ENCODE results near the gene IFT172. TPM values are rescaled to one million over a fixed set of nuclear protein-coding genes. Genes with fewer than 3 reads are reported as not detected.
A peak's percentile ranks its signal among the peaks of the same experiment; 100 is the strongest.

The IFT172 gene
- total RNA-seq, 1 experiment from 2014 or later, result 9.8 TPM

GRCh38 chr2:27461118-27461517, 28.4 kb downstream of the IFT172 start:
- peaks cover 3% of the 10 kb centered on the region for H3K36me3 ChIP-seq (replicated peaks; ENCODE audit: control insufficient read depth, insufficient read depth, low read length)
- DNase-seq, result no peak
- H3K27me3 ChIP-seq (ENCODE audit: control insufficient read depth, insufficient read depth, low read length), result no peaks in the 10 kb centered on the region
- no peak overlapping the region for H3K4me3 ChIP-seq (ENCODE audit: insufficient read depth, low read depth, low read length)

DNA sequence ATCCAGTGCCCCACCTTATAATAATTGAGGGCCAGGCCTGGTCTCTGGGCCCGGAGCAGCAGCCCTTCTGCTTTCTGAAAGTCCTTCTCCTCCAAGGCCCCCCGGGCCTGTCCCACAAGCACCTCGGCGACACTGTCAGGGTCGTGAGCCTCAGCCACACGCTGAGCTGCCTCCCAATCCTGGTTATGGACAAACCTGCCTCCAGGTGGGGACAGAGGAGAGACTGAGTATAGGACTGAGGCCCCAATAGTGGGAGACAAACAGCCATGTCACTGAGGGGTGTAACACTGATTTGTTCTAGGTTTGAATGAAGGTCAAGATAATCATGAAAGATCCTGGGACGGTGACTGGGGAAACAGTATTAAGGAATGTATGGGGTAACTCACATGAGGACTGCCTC, 35.6 kb downstream of the IFT172 start:
- Histone ChIP-seq H3K4me3 (ENCODE audit: insufficient read depth, low read depth, low read length) (no peak overlapping the region), H3K27me3 (ENCODE audit: control insufficient read depth, insufficient read depth, low read length) (no peaks in the 10 kb centered on the region)
- no peak for DNase-seq

DNA sequence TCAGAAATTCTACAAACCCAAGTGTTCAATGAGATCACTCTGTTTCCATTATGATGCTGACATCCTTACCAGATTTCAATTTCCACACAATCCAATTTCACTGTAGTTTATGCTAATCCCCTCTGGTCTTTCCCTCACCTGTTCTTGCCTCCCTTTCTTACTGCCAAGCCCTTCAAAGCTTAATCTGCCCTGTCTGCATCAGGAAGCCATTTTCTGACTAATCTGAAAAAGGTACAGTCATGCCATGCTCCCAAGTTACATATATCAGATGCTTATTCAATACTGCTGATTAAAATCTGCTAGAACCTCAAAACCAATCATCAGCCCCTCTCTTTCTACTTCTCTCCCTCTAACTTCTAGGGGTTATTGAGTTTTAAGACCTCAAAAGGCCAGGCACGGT, 38.4 kb downstream of the IFT172 start:
- no peak overlapping the region for H3K4me3 ChIP-seq (ENCODE audit: insufficient read depth, low read depth, low read length)
- no peaks in the 10 kb centered on the region for H3K27me3 ChIP-seq (ENCODE audit: control insufficient read depth, insufficient read depth, low read length)
- no peak for DNase-seq

More for the DNA sequence above, 35.6 kb downstream of the IFT172 start:
- peaks cover 4% of the 10 kb centered on the region for H3K36me3 ChIP-seq (replicated peaks; ENCODE audit: control insufficient read depth, insufficient read depth, low read length)

DNA sequence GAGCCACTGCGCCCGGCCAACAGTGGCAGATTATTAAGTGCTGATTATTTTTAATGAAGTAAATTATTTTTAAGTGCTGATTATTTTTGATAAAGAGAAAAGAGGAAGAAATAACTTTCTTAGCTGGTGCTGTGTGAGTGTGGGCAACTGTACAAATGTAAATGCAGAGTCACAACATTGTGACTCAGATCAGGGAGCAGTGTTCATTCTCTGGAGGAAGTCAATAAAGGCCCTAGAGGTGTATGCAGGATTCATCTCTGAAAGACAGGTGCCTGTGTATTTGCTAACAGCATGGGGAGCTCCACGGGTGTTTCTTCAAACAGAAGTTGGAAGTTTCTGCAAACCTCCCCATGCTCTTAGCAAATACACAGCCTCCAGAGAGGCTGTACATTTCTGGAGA, 41.2 kb downstream of the IFT172 start:
- Histone ChIP-seq H3K27me3 (ENCODE audit: control insufficient read depth, insufficient read depth, low read length) (no peaks in the 10 kb centered on the region), H3K4me3 (ENCODE audit: insufficient read depth, low read depth, low read length) (no peak overlapping the region), H3K36me3 (replicated peaks; ENCODE audit: control insufficient read depth, insufficient read depth, low read length) (peaks cover 2% of the 10 kb centered on the region)
- no peak for DNase-seq

More for the DNA sequence above, 38.4 kb downstream of the IFT172 start:
- H3K36me3 ChIP-seq (replicated peaks; ENCODE audit: control insufficient read depth, insufficient read depth, low read length), result peaks cover 1% of the 10 kb centered on the region; the same call in 1 of the 2 replicates

GRCh38 chr2:27446057-27446456, 43.5 kb downstream of the IFT172 start:
- DNase-seq, result no peak
- Histone ChIP-seq H3K27me3 (ENCODE audit: control insufficient read depth, insufficient read depth, low read length) (no peaks in the 10 kb centered on the region), H3K4me3 (ENCODE audit: insufficient read depth, low read depth, low read length) (no peak overlapping the region), H3K36me3 (replicated peaks; ENCODE audit: control insufficient read depth, insufficient read depth, low read length) (peaks cover 6% of the 10 kb centered on the region)

DNA sequence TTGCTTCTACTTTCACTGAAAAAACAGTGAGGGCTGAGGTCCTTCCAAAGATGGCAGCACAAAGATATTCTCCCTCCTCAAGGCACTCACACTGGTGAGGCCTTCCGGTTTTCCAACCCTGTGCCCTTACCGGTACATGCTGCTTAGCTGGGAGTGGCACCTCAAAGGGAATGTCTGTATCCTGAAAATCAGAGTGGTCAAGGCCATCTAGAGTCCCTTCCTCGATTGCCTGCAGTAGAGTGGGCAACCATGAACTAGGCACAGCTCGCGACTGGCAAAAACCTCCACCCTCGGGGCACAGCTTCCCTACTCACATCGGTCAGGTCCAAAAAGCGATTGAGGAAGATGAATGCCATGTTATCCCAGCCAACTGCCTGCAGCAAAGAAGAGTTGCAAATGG, 43.9 kb downstream of the IFT172 start:
- no peak for DNase-seq
- Histone ChIP-seq H3K36me3 (replicated peaks; ENCODE audit: control insufficient read depth, insufficient read depth, low read length) (peaks cover 10% of the 10 kb centered on the region), H3K4me3 (ENCODE audit: insufficient read depth, low read depth, low read length) (no peak overlapping the region), H3K27me3 (ENCODE audit: control insufficient read depth, insufficient read depth, low read length) (no peaks in the 10 kb centered on the region)

- Histone ChIP-seq H3K36me3 (replicated peaks; ENCODE audit: control insufficient read depth, insufficient read depth, low read length) (peaks cover 15% of the 10 kb centered on the region), H3K4me3 (ENCODE audit: insufficient read depth, low read depth, low read length) (no peak overlapping the region), H3K27me3 (ENCODE audit: control insufficient read depth, insufficient read depth, low read length) (no peaks in the 10 kb centered on the region)
- DNase-seq, result no peak
Observed at GRCh38 chr2:27445155-27445554, 44.4 kb downstream of the IFT172 start.

DNA sequence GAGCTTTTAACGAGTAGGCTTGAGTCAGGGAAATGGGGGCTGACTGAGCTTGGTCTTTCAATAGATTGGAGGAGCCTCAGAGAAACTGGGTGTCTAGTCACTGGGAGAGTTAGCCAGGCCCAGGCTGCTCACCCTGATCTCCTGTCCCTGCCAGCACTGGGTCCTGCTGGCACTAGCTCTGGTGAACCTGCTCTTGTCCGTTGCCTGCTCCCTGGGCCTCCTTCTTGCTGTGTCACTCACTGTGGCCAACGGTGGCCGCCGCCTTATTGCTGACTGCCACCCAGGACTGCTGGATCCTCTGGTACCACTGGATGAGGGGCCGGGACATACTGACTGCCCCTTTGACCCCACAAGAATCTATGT, 46.6 kb downstream of the IFT172 start:
- H3K27me3 ChIP-seq (ENCODE audit: control insufficient read depth, insufficient read depth, low read length), result no peaks in the 10 kb centered on the region
- no peak for DNase-seq
- peak overlapping the region; percentile 59 for H3K4me3 ChIP-seq (ENCODE audit: insufficient read depth, low read depth, low read length)
- H3K36me3 ChIP-seq (replicated peaks; ENCODE audit: control insufficient read depth, insufficient read depth, low read length), result peaks cover 23% of the 10 kb centered on the region

DNA sequence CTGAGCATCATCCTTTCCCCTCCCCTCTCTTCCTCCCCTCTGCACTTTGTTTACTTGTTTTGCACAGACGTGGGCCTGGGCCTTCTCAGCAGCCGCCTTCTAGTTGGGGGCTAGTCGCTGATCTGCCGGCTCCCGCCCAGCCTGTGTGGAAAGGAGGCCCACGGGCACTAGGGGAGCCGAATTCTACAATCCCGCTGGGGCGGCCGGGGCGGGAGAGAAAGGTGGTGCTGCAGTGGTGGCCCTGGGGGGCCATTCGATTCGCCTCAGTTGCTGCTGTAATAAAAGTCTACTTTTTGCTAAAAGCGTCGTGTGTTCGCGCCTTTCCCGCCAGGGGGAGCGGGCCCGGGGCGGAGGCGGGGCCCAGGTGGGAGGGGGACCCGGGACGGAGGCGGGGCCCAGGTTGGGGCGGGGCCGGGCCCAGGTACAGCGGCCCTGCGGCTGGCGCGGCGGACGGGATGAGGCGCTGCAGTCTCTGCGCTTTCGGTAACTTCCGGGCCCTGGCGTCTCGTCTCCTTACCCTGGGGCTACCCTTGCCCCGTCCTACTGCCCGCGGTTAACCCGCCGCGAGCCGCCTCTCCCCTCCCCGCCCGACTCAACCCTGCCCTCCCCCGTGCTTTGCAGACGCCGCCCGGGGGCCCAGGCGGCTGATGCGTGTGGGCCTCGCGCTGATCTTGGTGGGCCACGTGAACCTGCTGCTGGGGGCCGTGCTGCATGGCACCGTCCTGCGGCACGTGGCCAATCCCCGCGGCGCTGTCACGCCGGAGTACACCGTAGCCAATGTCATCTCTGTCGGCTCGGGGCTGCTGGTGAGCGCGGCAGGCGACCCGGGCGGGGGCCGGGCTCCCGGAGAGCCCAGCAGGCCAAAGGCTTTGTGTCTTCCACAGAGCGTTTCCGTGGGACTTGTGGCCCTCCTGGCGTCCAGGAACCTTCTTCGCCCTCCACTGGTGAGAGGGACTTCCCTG, 47.3 kb downstream of the IFT172 start, which contains the start of gene KRTCAP3:
Gene KRTCAP3, plus strand, starts transcription at position 424 of the 962 bp plus-strand sequence. Its CDS starts 32 bp downstream, at position 456.
- peaks cover 23% of the 10 kb centered on the region for H3K36me3 ChIP-seq (replicated peaks; ENCODE audit: control insufficient read depth, insufficient read depth, low read length)
- H3K4me3 ChIP-seq (ENCODE audit: insufficient read depth, low read depth, low read length), result peak within 1 kb of the TSS; percentile 59
- peak; percentile 100 for DNase-seq
- no peaks in the 10 kb centered on the region for H3K27me3 ChIP-seq (ENCODE audit: control insufficient read depth, insufficient read depth, low read length)

DNA sequence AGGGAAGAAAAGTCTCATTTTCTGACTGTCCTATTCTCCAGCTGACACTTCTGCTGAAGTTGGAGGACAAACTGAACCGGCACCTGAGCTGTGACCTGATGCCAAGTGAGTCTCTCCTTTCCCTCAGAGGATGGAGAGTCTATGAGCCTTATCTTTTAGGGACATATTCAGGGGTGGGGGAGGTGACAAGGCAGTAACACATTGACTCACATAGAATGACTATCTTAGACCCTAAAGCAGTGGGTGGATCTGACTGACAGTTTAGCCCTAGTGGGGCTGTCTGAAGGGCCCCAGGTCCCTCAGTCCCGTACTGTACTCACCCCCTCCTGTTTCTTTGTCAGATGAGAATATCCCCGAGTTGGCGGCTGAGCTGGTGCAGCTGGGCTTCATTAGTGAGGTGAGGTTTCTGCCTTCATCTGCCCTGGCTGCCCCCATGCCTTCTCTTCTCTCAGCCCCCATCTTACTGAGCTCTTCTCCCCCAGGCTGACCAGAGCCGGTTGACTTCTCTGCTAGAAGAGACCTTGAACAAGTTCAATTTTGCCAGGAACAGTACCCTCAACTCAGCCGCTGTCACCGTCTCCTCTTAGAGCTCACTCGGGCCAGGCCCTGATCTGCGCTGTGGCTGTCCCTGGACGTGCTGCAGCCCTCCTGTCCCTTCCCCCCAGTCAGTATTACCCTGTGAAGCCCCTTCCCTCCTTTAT, 48.2 kb downstream of the IFT172 start:
- Histone ChIP-seq H3K36me3 (replicated peaks; ENCODE audit: control insufficient read depth, insufficient read depth, low read length) (peaks cover 29% of the 10 kb centered on the region), H3K27me3 (ENCODE audit: control insufficient read depth, insufficient read depth, low read length) (no peaks in the 10 kb centered on the region), H3K4me3 (ENCODE audit: insufficient read depth, low read depth, low read length) (no peak overlapping the region)
- no peak for DNase-seq

- Histone ChIP-seq H3K4me3 (ENCODE audit: insufficient read depth, low read depth, low read length) (no peak overlapping the region), H3K27me3 (ENCODE audit: control insufficient read depth, insufficient read depth, low read length) (no peaks in the 10 kb centered on the region), H3K36me3 (replicated peaks; ENCODE audit: control insufficient read depth, insufficient read depth, low read length) (peaks cover 39% of the 10 kb centered on the region)
- no peak for DNase-seq
Observed at GRCh38 chr2:27435628-27436027, 53.9 kb downstream of the IFT172 start.

DNA sequence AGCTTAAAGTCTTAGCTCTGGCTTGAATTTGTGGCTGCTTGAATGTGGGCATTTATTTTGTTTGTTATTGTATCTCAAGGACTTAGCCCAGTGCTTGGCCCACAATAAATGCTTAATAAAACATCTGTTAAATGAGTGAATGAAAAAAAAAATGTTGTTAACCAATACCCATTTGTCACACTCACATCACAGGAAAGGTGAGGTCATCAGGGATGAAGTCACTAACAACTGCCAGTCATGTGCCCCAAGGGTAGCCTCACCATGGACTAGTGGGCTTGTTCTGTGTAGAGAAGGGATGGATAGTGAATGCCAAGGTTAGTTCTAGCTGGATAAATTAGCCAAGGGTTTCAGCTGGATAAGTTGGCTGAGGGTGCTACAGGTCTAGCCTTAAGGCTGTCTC, 58.1 kb downstream of the IFT172 start:
- no peak for DNase-seq
- Histone ChIP-seq H3K4me3 (ENCODE audit: insufficient read depth, low read depth, low read length) (no peak overlapping the region), H3K27me3 (ENCODE audit: control insufficient read depth, insufficient read depth, low read length) (no peaks in the 10 kb centered on the region)

DNA sequence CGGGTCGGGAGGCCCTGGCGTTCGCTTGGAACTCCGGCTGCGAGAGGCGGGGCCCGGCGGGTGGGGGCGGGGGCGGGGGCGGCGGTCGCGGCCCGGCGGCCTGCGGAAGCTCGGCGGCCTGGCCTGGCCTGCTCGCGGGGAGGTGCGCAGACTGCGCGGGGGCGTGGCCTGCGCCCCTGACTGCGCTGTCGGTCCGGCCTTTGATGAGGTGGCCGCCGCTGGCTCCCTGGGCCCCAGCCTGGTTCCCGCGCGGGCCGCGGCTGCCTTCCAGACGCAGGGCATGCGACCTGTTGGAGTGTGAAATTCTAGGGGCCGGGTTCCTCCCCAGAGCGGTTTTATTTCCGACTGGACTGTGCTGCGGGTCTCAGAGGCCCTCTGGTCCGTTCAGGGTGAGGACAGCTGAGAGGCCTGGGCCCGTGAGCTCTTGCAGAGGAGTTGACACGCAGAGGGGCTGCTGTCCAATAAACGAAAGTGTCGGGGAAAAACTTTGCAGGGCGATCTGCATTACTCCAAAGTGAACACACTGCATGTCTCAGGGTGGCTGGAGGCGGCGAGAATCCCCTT, 60.5 kb downstream of the IFT172 start:
- Histone ChIP-seq H3K27me3 (ENCODE audit: control insufficient read depth, insufficient read depth, low read length) (no peaks in the 10 kb centered on the region), H3K36me3 (replicated peaks; ENCODE audit: control insufficient read depth, insufficient read depth, low read length) (peaks cover 7% of the 10 kb centered on the region), H3K4me3 (ENCODE audit: insufficient read depth, low read depth, low read length) (peak overlapping the region; percentile 100)
- peak; percentile 96 for DNase-seq

More for the DNA sequence above, 58.1 kb downstream of the IFT172 start:
- H3K36me3 ChIP-seq (replicated peaks; ENCODE audit: control insufficient read depth, insufficient read depth, low read length), result peaks cover 21% of the 10 kb centered on the region

- Histone ChIP-seq H3K36me3 (replicated peaks; ENCODE audit: control insufficient read depth, insufficient read depth, low read length) (peaks cover 3% of the 10 kb centered on the region), H3K27me3 (ENCODE audit: control insufficient read depth, insufficient read depth, low read length) (no peaks in the 10 kb centered on the region), H3K4me3 (ENCODE audit: insufficient read depth, low read depth, low read length) (peak within 1 kb of the TSS; percentile 100)
- peak; percentile 99 for DNase-seq
Observed at GRCh38 chr2:27428213-27428977, 61.1 kb downstream of the IFT172 start, which contains the start of gene NRBP1. Gene NRBP1 (plus strand): TSS chr2:27428631. CDS start chr2:27433274, 4,643 bp downstream.

Data from H7 (cell line).